ENCODE data around the gene EPS15.

EPS15 gene

GRCh38 chr1:51322417-51323101 lies 196.5 kb downstream of the EPS15 start:
- H3K4me2 ChIP-seq (ENCODE audit: low read depth, low read length, poor library complexity, severe bottlenecking), result no peak overlapping the region
- no peaks in the 10 kb centered on the region for H3K79me2 ChIP-seq (ENCODE audit: insufficient read depth, low read length)
- H3K9ac ChIP-seq (ENCODE audit: low read depth, low read length, poor library complexity, severe bottlenecking), result no peak overlapping the region
- no peaks in the 10 kb centered on the region for H3K9me2 ChIP-seq (replicated peaks; ENCODE audit: low read depth, low read length)
- TF ChIP-seq CTCF (conservative IDR thresholded peaks at IDR 0.05; ENCODE audit: low read length) (no peak), EZH2phosphoT487 (IDR thresholded peaks at IDR 0.05; ENCODE audit: borderline replicate concordance) (no peak)
- no peaks in the 10 kb centered on the region for H3K27me3 ChIP-seq (ENCODE audit: insufficient read depth, low read length, poor library complexity, severe bottlenecking)
- H4K20me1 ChIP-seq (ENCODE audit: insufficient read depth, low read length, poor library complexity, severe bottlenecking), result no peaks in the 10 kb centered on the region
- H3K9me3 ChIP-seq (ENCODE audit: insufficient read depth, low read depth, low read length), result no peaks in the 10 kb centered on the region
- no peaks in the 10 kb centered on the region for H3F3A ChIP-seq (ENCODE audit: low read depth)
- no peaks in the 10 kb centered on the region for H3K36me3 ChIP-seq (ENCODE audit: insufficient read depth, low read length)
- H3K4me1 ChIP-seq (ENCODE audit: insufficient read depth, low read length, poor library complexity, severe bottlenecking), result no peaks in the 10 kb centered on the region
- H2AFZ ChIP-seq (ENCODE audit: low read length), result no peak overlapping the region
- H3K4me3 ChIP-seq (ENCODE audit: low read length, poor library complexity, severe bottlenecking), result no peak overlapping the region

GRCh38 chr1:51321924-51322280 lies 197.2 kb downstream of the EPS15 start:
- Histone ChIP-seq H3K4me1 (ENCODE audit: insufficient read depth, low read length, poor library complexity, severe bottlenecking) (peaks cover 3% of the 10 kb centered on the region), H3K79me2 (ENCODE audit: insufficient read depth, low read length) (no peaks in the 10 kb centered on the region), H3K9me2 (replicated peaks; ENCODE audit: low read depth, low read length) (no peaks in the 10 kb centered on the region), H2AFZ (ENCODE audit: low read length) (no peak overlapping the region), H3K27me3 (ENCODE audit: insufficient read depth, low read length, poor library complexity, severe bottlenecking) (no peaks in the 10 kb centered on the region), H3K36me3 (ENCODE audit: insufficient read depth, low read length) (no peaks in the 10 kb centered on the region), H3K9ac (ENCODE audit: low read depth, low read length, poor library complexity, severe bottlenecking) (no peak overlapping the region), H3K4me2 (ENCODE audit: low read depth, low read length, poor library complexity, severe bottlenecking) (no peak overlapping the region), H3K9me3 (ENCODE audit: insufficient read depth, low read depth, low read length) (no peaks in the 10 kb centered on the region), H3K4me3 (ENCODE audit: low read length, poor library complexity, severe bottlenecking) (no peak overlapping the region), H3F3A (ENCODE audit: low read depth) (no peaks in the 10 kb centered on the region), H4K20me1 (ENCODE audit: insufficient read depth, low read length, poor library complexity, severe bottlenecking) (no peaks in the 10 kb centered on the region)
- no peak for TF ChIP-seq CTCF (conservative IDR thresholded peaks at IDR 0.05; ENCODE audit: low read length)
- TF ChIP-seq EZH2phosphoT487 (IDR thresholded peaks at IDR 0.05; ENCODE audit: borderline replicate concordance), result no peak

- no peak for TF ChIP-seq EZH2phosphoT487 (IDR thresholded peaks at IDR 0.05; ENCODE audit: borderline replicate concordance)
- TF ChIP-seq CTCF (conservative IDR thresholded peaks at IDR 0.05; ENCODE audit: low read length), result no peak
- H3K4me1 ChIP-seq (ENCODE audit: insufficient read depth, low read length, poor library complexity, severe bottlenecking), result peaks cover 10% of the 10 kb centered on the region
- H4K20me1 ChIP-seq (ENCODE audit: insufficient read depth, low read length, poor library complexity, severe bottlenecking), result no peaks in the 10 kb centered on the region
- no peaks in the 10 kb centered on the region for H3K9me2 ChIP-seq (replicated peaks; ENCODE audit: low read depth, low read length)
- H3F3A ChIP-seq (ENCODE audit: low read depth), result no peaks in the 10 kb centered on the region
- no peaks in the 10 kb centered on the region for H3K27me3 ChIP-seq (ENCODE audit: insufficient read depth, low read length, poor library complexity, severe bottlenecking)
- no peak overlapping the region for H3K4me2 ChIP-seq (ENCODE audit: low read depth, low read length, poor library complexity, severe bottlenecking)
- no peaks in the 10 kb centered on the region for H3K79me2 ChIP-seq (ENCODE audit: insufficient read depth, low read length)
- H3K9me3 ChIP-seq (ENCODE audit: insufficient read depth, low read depth, low read length), result no peaks in the 10 kb centered on the region
- H3K9ac ChIP-seq (ENCODE audit: low read depth, low read length, poor library complexity, severe bottlenecking), result no peak overlapping the region
- no peak overlapping the region for H3K4me3 ChIP-seq (ENCODE audit: low read length, poor library complexity, severe bottlenecking)
- no peak overlapping the region for H2AFZ ChIP-seq (ENCODE audit: low read length)
- no peaks in the 10 kb centered on the region for H3K36me3 ChIP-seq (ENCODE audit: insufficient read depth, low read length)
Measured at GRCh38 chr1:51320967-51321923, 197.8 kb downstream of the EPS15 start.

All from Loucy (cell line).